Stimulated activated CD8-positive, alpha-beta memory T cell treated with anti-CD3 and anti-CD28 coated beads, Interleukin-7, amount 100 ng/mL, for 24 hours (primary cell): ENCODE results near the gene RACGAP1.
A peak's percentile ranks its signal among the peaks of the same experiment; 100 is the strongest.

Experiments used
- DNase-seq: peaks from one replicate; pipeline ENCODE4 v3.0.0-alpha.2; 2020; ENCODE audit warnings: low read depth

The RACGAP1 gene

DNA sequence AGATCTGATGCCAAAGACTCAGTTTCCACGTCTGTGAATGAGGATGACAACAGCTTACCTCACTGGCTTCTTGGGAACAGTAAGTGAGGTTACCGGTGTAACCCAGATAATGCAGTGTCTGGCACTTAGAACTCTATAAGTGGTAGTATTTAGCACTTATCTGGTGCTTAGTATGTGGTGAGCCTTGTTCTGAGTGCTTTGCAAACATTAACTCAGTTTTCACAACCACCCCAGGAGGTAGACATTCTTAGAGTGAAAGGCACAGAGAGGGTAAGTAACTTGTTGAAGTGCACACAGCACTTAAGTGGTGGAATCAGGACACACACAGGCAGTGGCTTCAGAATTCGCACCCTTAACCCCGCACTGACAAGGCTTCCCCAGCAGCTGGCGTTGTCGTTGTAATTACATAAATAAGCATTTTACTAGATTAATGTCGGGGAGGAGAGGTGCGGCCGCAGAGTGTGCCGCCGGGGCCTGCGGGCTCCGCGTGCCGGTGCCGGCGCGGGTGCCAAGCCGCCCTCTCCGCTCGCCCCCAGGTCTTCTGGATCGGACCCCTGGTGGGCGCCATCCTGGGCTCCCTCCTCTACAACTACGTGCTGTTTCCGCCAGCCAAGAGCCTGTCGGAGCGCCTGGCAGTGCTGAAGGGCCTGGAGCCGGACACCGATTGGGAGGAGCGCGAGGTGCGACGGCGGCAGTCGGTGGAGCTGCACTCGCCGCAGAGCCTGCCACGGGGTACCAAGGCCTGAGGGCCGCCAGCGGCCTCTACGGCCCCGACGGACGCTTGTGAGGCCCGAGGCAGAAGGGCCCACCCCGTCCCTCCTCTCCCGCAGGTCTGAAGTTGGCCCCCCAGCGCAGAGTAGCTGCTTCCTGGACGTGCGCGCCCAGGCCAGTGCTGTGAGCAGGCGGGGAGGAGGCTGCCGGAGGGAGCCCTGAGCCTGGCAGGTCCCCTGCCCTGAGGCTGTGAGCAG, 70.1 kb downstream of the RACGAP1 start:
- DNase-seq: no peak

- DNase-seq: no peak
These were observed 71.1 kb downstream of the RACGAP1 start for GRCh38 chr12:49953961-49954846.

- DNase-seq: no peak
These were observed 72.1 kb downstream of the RACGAP1 start for GRCh38 chr12:49953151-49953550.

- DNase-seq: no peak
These were observed 72.8 kb downstream of the RACGAP1 start for GRCh38 chr12:49952391-49953055.

DNA sequence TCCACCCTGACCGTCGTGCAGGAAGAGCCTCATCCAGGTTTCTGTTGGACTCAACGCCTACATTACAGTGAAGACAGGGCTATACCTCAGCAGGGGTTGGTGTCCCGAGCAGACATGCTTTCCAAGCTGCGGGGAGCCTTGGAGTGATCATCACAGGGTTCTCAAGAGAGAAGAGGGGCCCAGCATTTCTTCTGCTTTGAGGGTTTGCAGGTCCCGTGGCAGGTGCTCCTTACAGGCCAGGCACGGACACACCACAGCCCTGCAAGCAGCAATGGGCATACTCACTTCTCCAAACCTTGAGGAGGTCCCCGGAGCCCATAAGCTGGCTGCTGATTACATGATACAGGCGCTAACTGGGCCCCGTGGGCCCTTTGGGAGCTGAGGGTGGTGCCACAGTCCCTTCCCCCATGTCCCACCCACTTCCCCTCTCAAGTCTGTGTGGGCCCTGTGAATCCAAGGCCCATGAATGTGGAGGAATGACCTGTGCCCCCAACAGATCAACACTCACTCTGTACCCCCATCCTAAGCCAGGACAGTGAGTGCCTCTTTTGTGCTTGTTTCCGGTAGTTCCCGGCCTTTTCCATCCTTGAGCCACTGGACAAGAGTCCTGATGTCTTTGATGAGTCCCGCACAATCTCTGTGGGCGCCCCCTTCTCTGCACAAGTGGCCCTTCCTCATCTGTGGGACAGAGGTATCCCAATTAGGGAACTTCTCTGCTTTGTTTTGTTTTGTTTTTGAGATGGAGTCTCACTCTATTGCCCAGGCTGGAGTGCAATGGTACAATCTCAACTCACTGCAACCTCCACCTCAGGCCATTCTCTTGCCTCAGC, 73.7 kb downstream of the RACGAP1 start:
- no peak for DNase-seq

GRCh38 chr12:49950273-49951251, 74.7 kb downstream of the RACGAP1 start, which contains the start of gene AQP2:
AQP2 (plus strand) TSS chr12:49950737; CDS start chr12:49950831, 94 bp downstream.
- no peak for DNase-seq

GRCh38 chr12:49949866-49950265, 75.4 kb downstream of the RACGAP1 start:
- DNase-seq: no peak

GRCh38 chr12:49948866-49949845, 76.1 kb downstream of the RACGAP1 start:
- no peak for DNase-seq

DNA sequence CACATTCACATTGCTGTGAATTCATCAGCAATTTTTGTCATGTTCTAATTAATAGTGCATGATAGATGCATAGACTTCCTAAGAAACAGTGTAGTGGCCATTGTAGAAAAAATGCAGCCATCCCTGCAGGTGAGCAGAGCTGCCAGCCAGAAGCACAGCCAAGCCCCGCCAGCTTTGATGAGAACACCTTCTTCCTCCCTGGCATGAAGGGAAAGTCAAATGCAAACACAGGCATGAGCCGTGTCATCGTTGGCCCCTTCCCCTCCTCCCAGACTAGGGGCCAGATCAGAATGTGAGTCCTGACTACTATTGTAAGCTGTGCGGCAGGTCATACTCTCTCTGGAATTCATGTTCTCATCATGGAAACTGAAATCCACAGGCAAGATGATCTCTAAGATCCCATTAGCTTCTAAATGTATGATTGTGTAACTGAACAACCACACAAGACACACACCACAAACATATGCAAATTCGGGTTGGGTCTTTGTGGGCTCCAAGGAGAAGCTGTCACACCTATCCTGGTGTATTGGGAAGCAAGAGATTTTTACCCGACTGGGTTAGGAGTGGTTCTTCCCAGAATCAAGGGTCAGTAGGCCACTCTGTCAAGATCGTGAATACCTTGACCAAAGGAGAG, 77.6 kb downstream of the RACGAP1 start:
- no peak for DNase-seq

DNA sequence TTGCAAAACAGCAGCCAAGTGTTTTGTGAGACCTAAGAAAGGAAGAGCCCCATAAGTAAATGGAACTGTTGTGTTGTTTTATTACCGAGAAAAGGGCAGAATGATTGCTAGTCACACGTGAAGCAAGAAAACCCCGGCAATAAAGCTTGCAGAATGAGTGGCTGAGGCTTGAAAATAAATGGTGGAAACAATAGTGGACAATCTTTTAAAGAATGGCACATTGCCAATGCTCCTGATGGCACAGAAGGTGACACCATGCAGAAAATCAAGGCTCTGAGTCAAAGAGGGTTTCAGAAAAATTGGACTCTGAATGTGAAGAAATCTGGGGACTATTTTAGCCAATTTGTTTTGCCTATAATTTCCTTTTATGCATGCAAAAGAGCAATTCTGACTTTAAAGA, 78.8 kb downstream of the RACGAP1 start:
- DNase-seq: no peak

DNA sequence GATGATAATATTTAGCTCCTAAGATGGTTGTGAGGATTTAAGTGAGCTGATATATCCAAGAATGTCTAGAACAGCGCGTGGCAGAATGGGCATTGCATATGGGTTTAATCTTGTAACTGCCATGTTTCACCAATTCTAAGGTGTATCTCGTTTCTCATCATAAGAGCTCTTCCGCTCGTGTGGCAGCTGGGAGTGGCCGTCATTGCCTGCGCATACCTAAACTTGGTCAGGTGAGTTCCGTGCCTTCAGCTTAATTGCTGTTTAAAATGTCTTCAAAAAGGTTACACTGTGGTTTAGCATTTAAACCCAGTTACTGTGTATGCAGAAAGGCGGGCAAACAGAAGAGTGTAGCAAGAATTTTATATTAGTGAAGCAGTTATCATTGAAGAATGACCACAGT, 79.2 kb downstream of the RACGAP1 start:
- DNase-seq: no peak

DNA sequence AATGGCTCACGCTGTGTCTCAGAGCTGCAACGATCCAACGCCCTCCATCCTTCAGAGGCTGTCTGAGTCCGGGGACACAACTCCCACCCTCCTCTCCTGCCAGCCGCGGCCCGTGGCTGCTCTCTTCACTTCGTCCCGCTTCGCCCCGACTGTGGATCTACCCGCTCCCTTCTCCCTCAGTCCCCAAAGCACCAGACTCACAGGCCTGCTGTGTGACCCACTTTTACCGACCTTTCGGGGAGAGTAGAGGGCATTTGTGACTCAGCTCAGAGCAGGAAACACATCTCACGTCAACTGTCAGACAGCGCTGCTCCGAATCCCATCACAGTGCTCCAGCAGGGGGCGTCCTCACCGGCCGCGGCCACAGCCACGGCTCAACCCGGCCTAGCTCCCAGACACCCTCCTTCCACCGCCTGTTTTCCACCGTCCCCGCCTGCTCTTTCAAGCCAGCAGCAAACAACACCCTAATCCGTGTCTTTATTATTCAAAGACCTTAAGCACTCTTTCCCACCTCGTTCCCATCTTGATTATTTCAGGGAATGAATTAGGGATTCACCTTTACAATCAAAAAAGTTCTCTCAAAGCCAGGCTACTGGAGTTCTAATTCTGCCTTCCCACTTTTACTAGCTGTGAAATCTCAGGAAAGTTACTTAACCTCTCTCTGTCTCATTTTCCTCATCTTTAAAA, 79.8 kb downstream of the RACGAP1 start:
- DNase-seq: peak; percentile 76

- DNase-seq: no peak
These were observed 80.6 kb downstream of the RACGAP1 start for GRCh38 chr12:49944718-49945117.

- no peak for DNase-seq
These were observed 81.2 kb downstream of the RACGAP1 start for GRCh38 chr12:49944046-49944445.

DNA sequence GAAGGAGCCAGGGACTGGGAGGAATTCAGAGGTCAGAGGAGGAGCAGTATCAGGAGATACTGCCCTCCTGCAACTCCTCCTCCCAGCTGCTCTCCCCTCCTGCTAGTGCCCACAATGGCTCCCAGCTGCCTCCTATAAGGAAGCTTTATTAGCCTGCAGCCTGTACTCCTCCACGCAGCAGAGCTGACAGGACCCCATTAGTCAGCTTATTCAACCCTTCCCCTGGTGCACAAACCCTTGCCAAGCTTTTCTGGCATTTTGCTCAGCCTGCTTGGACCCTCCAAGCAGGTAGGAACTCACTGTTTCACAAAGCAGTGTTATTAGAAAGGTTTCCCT, 81.7 kb downstream of the RACGAP1 start:
- DNase-seq: no peak

- DNase-seq: no peak
These were observed 82.2 kb downstream of the RACGAP1 start for GRCh38 chr12:49942921-49943624.

DNA sequence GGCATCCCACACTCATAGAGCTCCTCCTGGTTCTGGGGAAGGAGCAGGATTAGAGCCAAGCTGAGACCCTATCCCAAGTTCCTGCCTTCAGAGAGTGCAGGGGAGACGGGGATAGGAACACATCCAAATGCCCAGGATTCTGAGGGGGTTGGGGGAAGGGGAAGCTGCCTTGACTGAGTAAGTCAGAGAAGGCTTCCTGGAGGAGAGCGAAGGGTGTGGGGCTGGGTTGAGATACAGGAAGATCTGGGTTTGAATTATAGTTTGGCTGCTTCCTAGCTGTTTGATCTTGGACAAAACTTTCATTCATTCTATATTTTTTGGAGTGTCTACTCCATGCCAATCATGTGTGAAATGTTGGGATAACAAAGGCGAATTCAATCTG, 82.8 kb downstream of the RACGAP1 start:
- DNase-seq: no peak
